GM23338 (cell line): ENCODE results near the gene RALGPS1.

Experiments used
- CREB1 ChIP-seq: fragments of 250-450 bp; sonication (Bioruptor Pico); IDR thresholded peaks from 2 replicates; pipeline ENCODE4 v1.5.0; 2020; ENCODE audit warnings: low read depth, mild to moderate bottlenecking, moderate library complexity
- CTCF ChIP-seq, 2 experiments: fragments of 200-600 bp in 1 of 2; sonication (generic) in 1 of 2; conservative IDR thresholded peaks; 2 replicates each; pipeline versions ENCODE4 v1.5.1 to v1.6.1; 2016 to 2017; ENCODE audit warnings: antibody characterized with exemption in 2 of 2, low read depth in 2 of 2, mild to moderate bottlenecking in 2 of 2, moderate library complexity in 1 of 2
- EZH2 ChIP-seq: fragments of 200-600 bp; sonication (generic); IDR thresholded peaks from one replicate; pipeline ENCODE4 v1.8.0; 2017; ENCODE audit warnings: antibody characterized with exemption, mild to moderate bottlenecking, low read depth; ENCODE audit not compliant: unreplicated experiment
- EZH2phosphoT487 ChIP-seq: fragments of 200-600 bp; sonication (generic); IDR thresholded peaks from one replicate; pipeline ENCODE4 v1.8.1; 2018; ENCODE audit warnings: antibody characterized with exemption; ENCODE audit not compliant: unreplicated experiment
- JUNB ChIP-seq: IDR thresholded peaks from one replicate; pipeline ENCODE4 v1.6.1; 2016; ENCODE audit warnings: antibody characterized with exemption; ENCODE audit not compliant: unreplicated experiment
- POLR2AphosphoS5 ChIP-seq: IDR thresholded peaks from 2 replicates; pipeline ENCODE4 v1.6.1; 2016; ENCODE audit warnings: antibody characterized with exemption, low read depth
- REST ChIP-seq: IDR thresholded peaks from one replicate; pipeline ENCODE4 v1.6.1; 2018; ENCODE audit warnings: antibody characterized with exemption; ENCODE audit not compliant: unreplicated experiment
- TF ChIP-seq, protein P1 (sequence below): IDR thresholded peaks from 2 replicates; pipeline ENCODE4 v1.6.1; 2016; ENCODE audit warnings: antibody characterized with exemption

- TF ChIP-seq CTCF (conservative IDR thresholded peaks at IDR 0.05; ENCODE audit: low read depth in 2 of 2) (no peak), EZH2 (no peak), POLR2AphosphoS5 (no peak), CREB1 (no peak), EZH2phosphoT487 (no peak), REST (no peak), JUNB (no peak)
- TF ChIP-seq, protein P1, sequence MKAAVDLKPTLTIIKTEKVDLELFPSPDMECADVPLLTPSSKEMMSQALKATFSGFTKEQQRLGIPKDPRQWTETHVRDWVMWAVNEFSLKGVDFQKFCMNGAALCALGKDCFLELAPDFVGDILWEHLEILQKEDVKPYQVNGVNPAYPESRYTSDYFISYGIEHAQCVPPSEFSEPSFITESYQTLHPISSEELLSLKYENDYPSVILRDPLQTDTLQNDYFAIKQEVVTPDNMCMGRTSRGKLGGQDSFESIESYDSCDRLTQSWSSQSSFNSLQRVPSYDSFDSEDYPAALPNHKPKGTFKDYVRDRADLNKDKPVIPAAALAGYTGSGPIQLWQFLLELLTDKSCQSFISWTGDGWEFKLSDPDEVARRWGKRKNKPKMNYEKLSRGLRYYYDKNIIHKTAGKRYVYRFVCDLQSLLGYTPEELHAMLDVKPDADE, result no peak
These were observed 319.4 kb downstream of the RALGPS1 start for GRCh38 chr9:127233989-127234388.
